GM12801 (cell line): ENCODE measurements around the gene CLC.

Source experiments
- CTCF ChIP-seq: IDR thresholded peaks from one replicate; pipeline ENCODE4 v1.5.1; 2011; ENCODE audit warnings: control low read depth; ENCODE audit not compliant: insufficient read length; ENCODE audit errors: extremely low read depth

Gene CLC

GRCh38 chr19:39740395-39740794 is 2.6 kb upstream of the CLC start:
- TF ChIP-seq CTCF, result no peak

- TF ChIP-seq CTCF, result no peak
Measured at GRCh38 chr19:39738814-39739213, 985 bp upstream of the CLC start.

GRCh38 chr19:39737351-39737750 is 478 bp downstream of the CLC start:
- TF ChIP-seq CTCF, result no peak

- TF ChIP-seq CTCF, result no peak
Measured at GRCh38 chr19:39736088-39736487, 1.7 kb downstream of the CLC start.

DNA sequence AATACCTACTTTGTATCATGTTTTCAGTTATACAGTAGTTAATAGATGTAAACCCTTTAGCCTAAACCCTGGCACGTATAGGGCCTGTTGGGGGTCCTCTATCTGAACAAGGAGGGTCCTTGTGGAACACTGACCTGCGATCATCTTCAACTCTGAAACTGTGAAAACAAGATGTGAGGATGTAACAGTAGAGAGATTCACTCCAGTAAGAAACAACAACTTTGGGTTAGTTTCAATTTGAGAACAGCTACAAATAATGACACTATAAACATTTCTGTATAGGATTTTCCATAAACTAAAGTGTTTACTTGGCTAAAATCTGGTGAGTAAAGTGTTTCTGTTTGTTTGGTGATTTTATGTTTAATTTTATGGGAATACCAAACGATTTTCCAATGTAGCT is 2.1 kb downstream of the CLC start:
- TF ChIP-seq CTCF, result no peak

- no peak for TF ChIP-seq CTCF
Measured at GRCh38 chr19:39733841-39734240, 4.0 kb downstream of the CLC start.

GRCh38 chr19:39731685-39732084 is 6.1 kb downstream of the CLC start:
- no peak for TF ChIP-seq CTCF

- no peak for TF ChIP-seq CTCF
Measured at GRCh38 chr19:39729594-39729993, 8.2 kb downstream of the CLC start.
